Measurements from ENCODE around the gene OPRM1. TPM values are rescaled to one million over a fixed set of nuclear protein-coding genes. Genes with fewer than 3 reads are reported as not detected.

The OPRM1 gene
- total RNA-seq, 1 donor from 2014 or later, result not detected

DNA sequence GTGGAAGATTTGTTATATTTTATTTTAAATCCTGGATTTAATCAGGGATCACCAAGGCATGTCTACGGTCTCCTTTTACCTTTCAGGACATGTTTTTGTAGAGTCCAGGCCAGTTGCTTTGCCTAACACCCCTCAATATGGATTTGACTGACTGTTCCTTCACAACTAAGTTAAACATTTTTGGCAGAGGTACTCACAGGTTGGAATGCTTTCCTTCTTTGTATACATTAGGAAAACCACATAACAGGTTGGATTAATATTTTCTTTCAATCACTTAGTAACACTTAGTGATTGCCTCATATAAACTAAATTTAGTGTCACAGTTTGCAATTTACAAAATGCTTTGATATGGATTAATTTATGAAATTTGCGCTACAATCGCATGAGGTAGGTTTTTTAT lies 253.0 kb downstream of the OPRM1 start:
- Histone ChIP-seq H3K27ac (no peak overlapping the region), H3K36me3 (no peaks in the 10 kb centered on the region), H3K4me3 (no peak overlapping the region), H3K9me3 (no peaks in the 10 kb centered on the region), H3K4me1 (peaks cover 8% of the 10 kb centered on the region), H3K27me3 (no peaks in the 10 kb centered on the region)
- intact Hi-C loops (cut with DNase I), result no loop called here
- TF ChIP-seq, protein P1, sequence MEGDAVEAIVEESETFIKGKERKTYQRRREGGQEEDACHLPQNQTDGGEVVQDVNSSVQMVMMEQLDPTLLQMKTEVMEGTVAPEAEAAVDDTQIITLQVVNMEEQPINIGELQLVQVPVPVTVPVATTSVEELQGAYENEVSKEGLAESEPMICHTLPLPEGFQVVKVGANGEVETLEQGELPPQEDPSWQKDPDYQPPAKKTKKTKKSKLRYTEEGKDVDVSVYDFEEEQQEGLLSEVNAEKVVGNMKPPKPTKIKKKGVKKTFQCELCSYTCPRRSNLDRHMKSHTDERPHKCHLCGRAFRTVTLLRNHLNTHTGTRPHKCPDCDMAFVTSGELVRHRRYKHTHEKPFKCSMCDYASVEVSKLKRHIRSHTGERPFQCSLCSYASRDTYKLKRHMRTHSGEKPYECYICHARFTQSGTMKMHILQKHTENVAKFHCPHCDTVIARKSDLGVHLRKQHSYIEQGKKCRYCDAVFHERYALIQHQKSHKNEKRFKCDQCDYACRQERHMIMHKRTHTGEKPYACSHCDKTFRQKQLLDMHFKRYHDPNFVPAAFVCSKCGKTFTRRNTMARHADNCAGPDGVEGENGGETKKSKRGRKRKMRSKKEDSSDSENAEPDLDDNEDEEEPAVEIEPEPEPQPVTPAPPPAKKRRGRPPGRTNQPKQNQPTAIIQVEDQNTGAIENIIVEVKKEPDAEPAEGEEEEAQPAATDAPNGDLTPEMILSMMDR (IDR thresholded peaks at IDR 0.05), result no peak
- ATAC-seq (no peak), DNase-seq (no peak)

DNA sequence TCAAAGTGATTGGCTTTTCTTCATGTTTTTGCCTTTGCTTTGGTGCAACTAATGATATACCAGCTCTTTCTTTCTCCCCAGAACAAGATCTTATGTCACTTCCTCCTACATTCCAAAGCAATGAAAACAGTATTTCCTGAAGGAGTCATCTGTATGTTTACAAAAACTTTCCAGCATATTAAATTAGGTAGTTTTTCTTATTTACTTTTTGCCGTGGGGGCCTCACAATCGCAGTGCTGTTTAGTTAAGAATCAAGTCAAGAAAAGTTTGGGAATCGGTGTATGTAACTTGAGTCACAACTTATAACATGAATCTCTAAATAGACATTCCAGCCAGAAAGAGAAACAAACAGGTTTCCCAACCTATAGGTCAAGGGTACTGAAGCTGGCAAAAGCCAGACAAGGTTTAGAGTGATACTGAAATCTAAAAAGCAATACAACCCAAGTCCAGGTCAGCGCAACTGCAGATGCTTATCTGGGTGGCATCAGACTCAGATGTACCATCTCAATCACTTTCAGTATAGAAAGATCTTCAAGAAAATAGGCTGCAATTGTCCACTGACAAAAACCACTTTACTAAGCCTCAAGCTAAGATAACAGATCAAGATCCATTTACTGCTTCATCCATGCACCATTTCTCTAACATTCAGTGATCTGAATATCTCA lies 253.9 kb downstream of the OPRM1 start:
- intact Hi-C loops (cut with DNase I), result no loop called here
- Histone ChIP-seq H3K27ac (no peak overlapping the region), H3K36me3 (no peaks in the 10 kb centered on the region), H3K27me3 (no peaks in the 10 kb centered on the region), H3K4me3 (no peak overlapping the region), H3K4me1 (peaks cover 17% of the 10 kb centered on the region), H3K9me3 (no peaks in the 10 kb centered on the region)
- DNase-seq, result no peak
- ATAC-seq, result no peak
- TF ChIP-seq, protein P1 (IDR thresholded peaks at IDR 0.05), result no peak

DNA sequence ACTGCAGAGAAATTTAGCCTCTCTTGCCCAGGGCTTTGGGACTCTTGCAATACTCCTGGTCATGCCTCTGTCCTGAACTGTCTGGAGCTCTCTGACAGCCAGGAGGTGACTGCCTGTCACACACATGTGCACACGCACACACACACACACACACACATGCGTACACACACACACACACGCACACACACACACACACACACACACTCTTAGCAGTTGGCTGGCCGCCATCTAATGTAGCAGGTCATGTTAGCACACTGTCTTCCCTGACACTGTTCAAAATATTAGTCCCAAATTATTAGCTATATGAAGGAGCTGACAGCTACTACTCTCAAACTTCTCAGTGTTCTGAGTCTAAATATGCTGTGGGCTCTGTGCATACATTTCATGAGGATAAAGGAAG lies 256.7 kb downstream of the OPRM1 start:
- no peaks in the 10 kb centered on the region for H3K9me3 ChIP-seq
- no peaks in the 10 kb centered on the region for H3K36me3 ChIP-seq
- ATAC-seq (no peak), DNase-seq (no peak)
- no peak overlapping the region for H3K27ac ChIP-seq
- no peaks in the 10 kb centered on the region for H3K27me3 ChIP-seq
- intact Hi-C loops (cut with DNase I), result no loop called here
- TF ChIP-seq, protein P1 (IDR thresholded peaks at IDR 0.05), result no peak
- H3K4me1 ChIP-seq, result peaks cover 21% of the 10 kb centered on the region
- no peak overlapping the region for H3K4me3 ChIP-seq
